Endometrial microvascular endothelial cells (primary cell): ENCODE results near the gene DMRTB1. TPM values are rescaled to one million over a fixed set of nuclear protein-coding genes. Genes with fewer than 3 reads are reported as not detected.

ENCODE experiments used
- in situ Hi-C: cut with HindIII; loops from 2 replicates; pipeline ENCODE4 v1.10.0; 2017; ENCODE audit warnings: low sequenced_read_pairs, low pct_unique_long_range_greater_than_20kb; ENCODE audit errors: inconsistent ontology term
- total RNA-seq: library from RNA; depleted of rRNA; stranded (reverse); fragments of >200 nt; gene quantifications from one replicate; pipeline ENCODE4 v1.2.3, GENCODE V29; 2015; ENCODE audit errors: inconsistent ontology term

Gene DMRTB1
- total RNA-seq, 1 donor from 2014 or later = not detected

DNA sequence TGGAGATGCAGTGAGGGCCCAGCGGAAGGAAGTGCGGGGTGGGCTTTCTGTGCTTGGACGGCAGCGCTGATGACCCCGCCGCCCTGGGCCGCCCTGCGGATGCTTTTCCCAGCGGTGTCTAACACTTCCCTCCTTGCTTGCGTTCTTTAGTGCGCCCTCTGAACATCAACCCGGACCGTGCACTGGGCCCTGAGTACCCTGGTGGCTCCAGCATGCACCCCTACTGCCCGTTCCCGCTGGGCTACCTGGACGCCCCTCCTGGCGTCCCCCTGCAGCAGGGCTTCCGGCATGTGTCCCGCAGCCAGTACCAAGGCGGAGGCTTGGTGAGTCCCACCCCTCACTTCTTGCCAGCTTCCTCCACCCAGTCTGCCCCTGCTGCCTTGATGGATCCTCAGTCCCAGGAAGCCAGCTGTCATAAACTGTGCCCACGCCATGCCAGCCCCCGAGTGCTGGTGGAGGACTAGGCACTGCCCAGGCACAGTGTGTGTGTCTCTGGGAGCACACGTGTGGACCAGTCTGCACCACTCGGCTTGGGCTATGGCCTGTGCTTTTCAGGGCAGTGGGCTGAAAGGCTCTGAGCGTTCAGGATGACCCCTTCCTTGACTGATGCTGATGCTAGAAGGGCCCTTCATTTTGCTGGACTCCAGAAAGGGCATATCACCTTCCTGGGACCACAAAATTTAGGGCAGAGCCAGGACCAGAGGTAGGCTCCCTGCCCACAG is 2.3 kb downstream of the DMRTB1 start:
- in situ Hi-C loops = no loop called here

DNA sequence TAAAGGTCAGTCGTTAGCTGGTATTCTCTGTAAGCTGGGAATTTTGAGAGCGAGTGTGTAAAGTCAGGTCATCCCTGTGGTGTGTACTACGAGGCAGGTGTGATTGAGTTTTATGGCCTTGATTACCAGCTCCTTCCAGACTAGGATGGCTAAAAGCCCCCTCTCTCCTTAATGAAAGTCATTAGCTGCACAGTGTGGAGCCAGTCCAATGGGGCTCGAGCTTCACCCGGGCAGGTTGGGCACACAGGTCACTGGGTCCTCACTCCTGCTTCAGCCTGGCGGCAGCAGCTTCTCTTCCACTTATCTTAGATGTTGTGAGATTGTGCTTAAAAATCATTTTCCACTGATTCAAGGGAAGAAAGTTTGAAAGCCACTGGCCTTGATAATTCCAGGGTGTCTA is 3.0 kb downstream of the DMRTB1 start:
- in situ Hi-C loops = no loop called here

DNA sequence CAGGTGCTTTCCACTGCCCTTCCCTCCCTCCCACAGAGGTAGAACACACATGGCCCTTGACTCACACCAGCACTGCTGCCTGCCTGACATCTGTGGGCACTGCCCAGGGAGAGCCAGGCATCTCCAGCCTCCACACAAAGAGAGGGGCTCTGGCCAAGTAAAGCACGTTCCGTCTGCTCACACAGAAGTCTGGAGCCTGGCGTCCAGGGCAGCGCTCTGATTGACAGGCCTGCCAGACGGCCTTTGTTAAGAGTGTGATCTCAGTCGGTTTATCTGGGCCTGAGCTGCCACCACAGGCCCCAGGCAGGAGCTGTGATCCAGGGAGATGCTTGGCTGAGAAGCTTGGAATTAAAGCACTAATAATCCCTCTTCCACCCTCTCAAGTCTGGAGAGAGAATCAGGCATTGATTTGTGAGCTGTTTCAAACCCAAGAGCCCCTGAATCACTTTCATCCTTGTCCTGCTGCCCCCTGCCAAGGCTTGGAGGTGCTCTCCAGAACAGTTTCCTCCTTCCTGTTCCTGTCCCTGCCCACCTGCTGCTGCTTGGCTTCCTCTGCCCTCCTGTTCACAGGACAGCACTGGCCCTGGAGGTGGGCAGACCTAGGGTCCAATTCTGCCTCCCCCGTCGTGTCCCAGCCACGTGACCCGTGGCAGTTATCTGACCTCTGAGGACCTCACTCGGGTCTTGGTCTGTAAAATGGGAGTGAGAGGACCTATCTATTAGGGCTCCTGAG is 3.7 kb downstream of the DMRTB1 start:
- in situ Hi-C loops = no loop called here

DNA sequence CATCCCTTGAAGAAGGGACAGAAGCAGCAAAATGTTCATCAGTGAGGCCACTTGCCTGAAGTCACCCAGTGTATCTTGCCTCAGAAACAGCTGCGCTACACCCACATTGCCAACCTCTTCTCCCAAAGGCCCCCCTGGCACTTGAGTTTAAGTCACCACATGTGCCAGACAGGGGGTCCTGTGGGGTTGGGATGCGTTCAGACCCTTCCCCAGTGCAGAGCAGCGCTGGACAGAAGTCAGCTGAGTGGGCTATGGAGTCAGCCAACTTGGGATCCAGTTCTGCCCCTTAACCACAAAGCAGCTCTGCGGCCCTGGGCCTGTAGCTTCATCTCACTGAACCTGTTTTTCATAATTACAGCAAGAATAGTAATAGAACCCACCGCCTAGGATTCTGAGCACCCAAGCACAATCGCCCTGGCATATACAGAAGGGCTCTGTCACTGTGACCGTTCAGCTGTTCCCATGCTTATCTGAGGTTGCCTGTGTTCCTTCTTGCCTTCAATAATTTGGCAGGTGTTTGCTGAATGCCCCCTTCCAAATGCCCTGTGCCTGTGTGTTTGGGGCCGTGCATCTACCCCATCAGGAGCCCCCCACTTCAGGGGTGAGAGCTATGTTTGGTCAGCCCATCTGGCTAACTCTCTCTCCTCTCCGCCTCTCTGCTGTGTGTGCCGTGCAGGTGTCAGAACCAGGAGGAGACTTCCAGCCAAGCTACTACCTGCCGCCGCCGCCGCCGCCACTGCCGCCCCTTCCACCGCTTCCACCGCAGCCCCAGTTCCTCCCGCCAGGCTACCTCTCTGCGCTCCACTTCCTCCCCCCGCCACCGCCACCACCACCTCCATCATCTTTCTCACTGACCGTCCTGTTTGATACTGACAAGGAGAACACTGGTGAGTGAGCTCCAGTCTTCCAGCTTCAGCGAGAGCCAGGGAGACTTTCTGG is 5.0 kb downstream of the DMRTB1 start:
- in situ Hi-C loops = no loop called here

- in situ Hi-C loops = no loop called here
Measured at GRCh38 chr1:53465023-53465957, 6.1 kb downstream of the DMRTB1 start.

- in situ Hi-C loops = no loop called here
Measured at GRCh38 chr1:53467391-53467790, 8.2 kb downstream of the DMRTB1 start.

DNA sequence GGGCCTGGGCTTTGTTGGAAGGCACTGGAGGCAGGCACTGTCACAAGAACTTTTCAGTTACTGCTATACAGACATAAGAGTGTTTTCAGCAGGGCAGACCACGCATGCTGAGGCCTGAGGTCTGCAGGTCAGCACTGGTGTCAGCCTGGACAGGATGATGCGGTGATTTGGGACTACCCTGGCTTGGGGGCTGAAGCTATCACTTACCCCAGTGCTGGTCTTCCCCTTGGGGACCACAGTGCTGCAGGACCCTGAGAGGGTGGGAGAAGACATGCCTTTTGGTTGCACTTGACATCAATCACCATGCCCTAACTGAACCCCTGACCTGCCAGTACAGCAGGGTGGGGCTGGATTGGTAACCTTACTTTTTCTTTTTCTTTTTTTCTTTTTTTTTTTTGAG is 9.2 kb downstream of the DMRTB1 start:
- in situ Hi-C loops = no loop called here

GRCh38 chr1:53469373-53469772 is 10.2 kb downstream of the DMRTB1 start:
- in situ Hi-C loops = no loop called here

DNA sequence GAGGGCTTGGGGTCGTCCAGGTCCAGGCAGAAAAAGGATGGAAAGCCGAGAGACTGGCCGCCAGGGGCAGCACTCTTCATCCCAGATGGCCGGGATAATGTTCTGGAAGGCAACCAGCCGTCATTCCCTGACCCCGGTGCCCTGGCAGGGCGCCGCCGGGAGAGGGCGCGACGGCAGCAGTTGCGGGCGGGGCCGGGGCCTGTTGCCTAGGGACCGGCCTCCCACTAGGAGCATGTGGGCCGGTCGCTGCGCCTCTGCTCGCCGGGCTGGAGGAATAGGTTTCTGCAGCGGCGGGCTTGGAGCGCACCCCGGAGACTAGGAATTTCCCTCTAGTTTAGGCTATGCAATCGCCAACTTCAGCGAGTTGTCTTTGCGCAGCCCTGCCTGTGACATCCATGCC is 11.0 kb downstream of the DMRTB1 start:
- in situ Hi-C loops = no loop called here

- in situ Hi-C loops = no loop called here
Measured at GRCh38 chr1:53470584-53470983, 11.4 kb downstream of the DMRTB1 start.

DNA sequence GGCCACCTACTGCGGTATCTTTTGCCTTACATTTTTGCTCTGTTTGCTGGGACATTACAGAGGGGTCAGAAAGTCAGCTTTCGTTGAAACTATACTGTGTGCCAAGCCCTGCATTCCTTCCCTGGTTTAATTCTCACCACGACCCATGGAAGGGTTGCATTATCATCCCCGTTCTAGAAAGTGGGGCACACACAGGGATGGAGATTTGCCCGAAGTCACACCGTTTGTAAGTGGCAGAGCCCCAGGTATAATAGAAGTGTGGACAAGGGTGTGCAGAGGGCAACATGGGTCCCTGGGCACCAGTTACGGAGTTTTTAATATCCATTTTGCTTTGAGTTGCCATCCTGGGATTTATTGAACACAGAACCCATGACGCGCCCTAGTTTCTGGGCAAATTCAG is 11.8 kb downstream of the DMRTB1 start:
- in situ Hi-C loops = no loop called here

GRCh38 chr1:53473463-53473862 is 14.3 kb downstream of the DMRTB1 start:
- in situ Hi-C loops = no loop called here

GRCh38 chr1:53475664-53476063 is 16.5 kb downstream of the DMRTB1 start:
- in situ Hi-C loops = no loop called here

GRCh38 chr1:53476579-53476978 is 17.4 kb downstream of the DMRTB1 start:
- in situ Hi-C loops = no loop called here

GRCh38 chr1:53477651-53478501 is 18.7 kb downstream of the DMRTB1 start:
- in situ Hi-C loops = no loop called here

GRCh38 chr1:53478502-53478818 is 19.3 kb downstream of the DMRTB1 start:
- in situ Hi-C loops = no loop called here

DNA sequence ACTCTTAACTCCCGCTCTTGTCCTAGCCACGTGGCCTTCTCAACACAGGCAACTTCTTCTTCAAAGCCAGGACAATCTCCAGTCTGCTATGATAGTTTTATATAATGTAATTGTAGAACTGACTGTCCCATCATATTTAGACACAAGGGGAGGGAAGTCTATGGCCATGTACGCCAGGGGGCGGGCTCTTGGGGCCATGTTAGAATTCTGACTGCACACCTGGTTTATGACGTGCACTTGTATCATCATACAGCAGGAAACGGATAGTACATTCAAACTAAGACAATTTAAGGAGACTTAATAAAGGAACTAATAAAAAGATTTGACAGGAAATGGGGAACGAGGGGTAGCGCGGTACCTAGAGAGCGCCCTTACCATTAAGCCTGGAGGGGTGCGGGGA is 21.5 kb downstream of the DMRTB1 start:
- in situ Hi-C loops = no loop called here

DNA sequence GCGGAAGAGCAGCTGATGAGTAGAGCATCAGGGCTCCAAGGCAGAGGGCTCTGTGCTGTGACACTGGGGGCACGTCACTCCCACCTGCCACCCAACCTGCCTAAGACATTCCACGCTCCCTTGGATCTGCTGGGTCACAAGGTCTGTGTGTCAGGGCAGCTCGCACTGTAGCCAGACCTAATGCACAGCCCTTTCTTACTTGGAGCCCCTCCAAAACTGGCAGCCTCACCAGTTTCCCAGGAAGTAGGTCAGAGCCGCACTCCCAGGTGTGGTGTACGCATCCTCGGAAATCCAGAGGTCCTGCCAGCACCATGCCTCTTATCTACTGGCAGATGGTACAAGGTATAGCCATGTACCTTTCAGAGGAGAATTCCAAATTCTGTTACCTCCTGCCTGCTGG is 22.3 kb downstream of the DMRTB1 start:
- in situ Hi-C loops = no loop called here
